A549 (cell line): ENCODE measurements around the gene SUSD1.

Experiments
- E2F6 ChIP-seq: IDR thresholded peaks from 2 replicates; pipeline ENCODE4 v1.6.1; 2012; ENCODE audit warnings: low read depth, borderline replicate concordance
- HOXA7 ChIP-seq: fragments of 250-450 bp; sonication (Bioruptor Pico); IDR thresholded peaks from 2 replicates; pipeline ENCODE4 v1.5.0; 2020; ENCODE audit warnings: mild to moderate bottlenecking, moderate library complexity
- KDM5A ChIP-seq: fragments of 200-600 bp; sonication (generic); IDR thresholded peaks from 2 replicates; pipeline ENCODE4 v1.6.1; 2016; ENCODE audit warnings: antibody characterized with exemption, mild to moderate bottlenecking
- POLR2A ChIP-seq: IDR thresholded peaks from 2 replicates; pipeline ENCODE4 v1.6.1; 2012; ENCODE audit warnings: mild to moderate bottlenecking, low read length
- RAD21 ChIP-seq, 2 experiments: fragments of >200 bp in 1 of 2; sonication (Bioruptor Twin) in 1 of 2; formaldehyde crosslinking in 1 of 2; IDR thresholded peaks in 1 of 2; conservative IDR thresholded peaks in 1 of 2; 2 replicates in 1 of 2; 3 replicates in 1 of 2; pipeline ENCODE4 v1.6.1; 2012 to 2018; ENCODE audit warnings: inconsistent platforms in 1 of 2
- REST ChIP-seq: fragments of 200-600 bp; sonication (generic); IDR thresholded peaks from 2 replicates; pipeline ENCODE4 v1.6.1; 2016; ENCODE audit warnings: antibody characterized with exemption, mild to moderate bottlenecking, moderate library complexity
- SMC3 ChIP-seq: fragments of >200 bp; sonication (Bioruptor Twin); formaldehyde crosslinking; IDR thresholded peaks from 3 replicates; pipeline ENCODE4 v1.6.1; 2018; ENCODE audit warnings: inconsistent platforms
- TF ChIP-seq, protein P1 (sequence below): fragments of >200 bp; sonication (Bioruptor Twin); formaldehyde crosslinking; IDR thresholded peaks from 3 replicates; pipeline ENCODE4 v1.5.1; 2016
- TF ChIP-seq, protein P2 (sequence below): fragments of 450-650 bp; IDR thresholded peaks from 2 replicates; pipeline ENCODE4 v1.6.1; 2014; ENCODE audit warnings: antibody characterized with exemption

DNA sequence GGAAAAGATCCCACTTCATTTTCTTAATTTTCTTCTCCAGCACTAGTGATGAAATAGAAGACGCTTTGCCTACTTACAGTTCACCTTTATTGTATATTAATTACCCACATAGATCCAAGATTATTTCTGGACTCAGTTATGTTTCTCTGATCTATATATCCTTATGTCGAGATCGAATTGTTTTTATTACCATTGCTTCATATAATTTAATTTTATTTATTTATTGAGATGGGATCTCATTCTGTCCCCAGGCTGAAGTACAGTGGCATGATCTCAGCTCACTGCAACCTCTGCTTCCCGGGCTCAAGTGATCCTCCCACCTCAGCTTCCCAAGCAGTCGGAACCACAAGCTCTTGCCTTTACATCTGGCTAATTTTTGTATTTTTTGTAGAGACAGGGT lies 157.2 kb downstream of the SUSD1 start:
- TF ChIP-seq E2F6 (no peak), REST (no peak), SMC3 (no peak), RAD21 (conservative IDR thresholded peaks at IDR 0.05 in 1 of 2, IDR thresholded peaks at IDR 0.05 in 1 of 2) (no peak), KDM5A (no peak), POLR2A (no peak), HOXA7 (CRISPR knock-in tag) (no peak)
- TF ChIP-seq, protein P1, sequence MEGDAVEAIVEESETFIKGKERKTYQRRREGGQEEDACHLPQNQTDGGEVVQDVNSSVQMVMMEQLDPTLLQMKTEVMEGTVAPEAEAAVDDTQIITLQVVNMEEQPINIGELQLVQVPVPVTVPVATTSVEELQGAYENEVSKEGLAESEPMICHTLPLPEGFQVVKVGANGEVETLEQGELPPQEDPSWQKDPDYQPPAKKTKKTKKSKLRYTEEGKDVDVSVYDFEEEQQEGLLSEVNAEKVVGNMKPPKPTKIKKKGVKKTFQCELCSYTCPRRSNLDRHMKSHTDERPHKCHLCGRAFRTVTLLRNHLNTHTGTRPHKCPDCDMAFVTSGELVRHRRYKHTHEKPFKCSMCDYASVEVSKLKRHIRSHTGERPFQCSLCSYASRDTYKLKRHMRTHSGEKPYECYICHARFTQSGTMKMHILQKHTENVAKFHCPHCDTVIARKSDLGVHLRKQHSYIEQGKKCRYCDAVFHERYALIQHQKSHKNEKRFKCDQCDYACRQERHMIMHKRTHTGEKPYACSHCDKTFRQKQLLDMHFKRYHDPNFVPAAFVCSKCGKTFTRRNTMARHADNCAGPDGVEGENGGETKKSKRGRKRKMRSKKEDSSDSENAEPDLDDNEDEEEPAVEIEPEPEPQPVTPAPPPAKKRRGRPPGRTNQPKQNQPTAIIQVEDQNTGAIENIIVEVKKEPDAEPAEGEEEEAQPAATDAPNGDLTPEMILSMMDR: no peak
- TF ChIP-seq, protein P2, sequence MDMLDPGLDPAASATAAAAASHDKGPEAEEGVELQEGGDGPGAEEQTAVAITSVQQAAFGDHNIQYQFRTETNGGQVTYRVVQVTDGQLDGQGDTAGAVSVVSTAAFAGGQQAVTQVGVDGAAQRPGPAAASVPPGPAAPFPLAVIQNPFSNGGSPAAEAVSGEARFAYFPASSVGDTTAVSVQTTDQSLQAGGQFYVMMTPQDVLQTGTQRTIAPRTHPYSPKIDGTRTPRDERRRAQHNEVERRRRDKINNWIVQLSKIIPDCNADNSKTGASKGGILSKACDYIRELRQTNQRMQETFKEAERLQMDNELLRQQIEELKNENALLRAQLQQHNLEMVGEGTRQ: no peak
